HepG2 (cell line): Measurements from ENCODE around the gene SSBP4. TPM values are rescaled to one million over a fixed set of nuclear protein-coding genes. Genes with fewer than 3 reads are reported as not detected.

ENCODE experiments used
- ADNP ChIP-seq: sonication (generic); formaldehyde crosslinking; IDR thresholded peaks from 2 replicates; pipeline ENCODE4 v1.4.0; 2020; ENCODE audit warnings: missing genetic modification reagents
- CBFB ChIP-seq: sonication (generic); formaldehyde crosslinking; IDR thresholded peaks from 2 replicates; pipeline ENCODE4 v1.4.0; 2020; ENCODE audit warnings: missing genetic modification reagents
- HNRNPL ChIP-seq: fragments of 200-400 bp; formaldehyde crosslinking; IDR thresholded peaks from 2 replicates; pipeline ENCODE4 v1.6.1; 2017; ENCODE audit warnings: mild to moderate bottlenecking, low read depth, low read length
- IKZF4 ChIP-seq: sonication (generic); formaldehyde crosslinking; IDR thresholded peaks from 2 replicates; pipeline ENCODE4 v1.5.1; 2020; ENCODE audit warnings: borderline replicate concordance, mild to moderate bottlenecking, low read depth, missing genetic modification reagents; ENCODE audit errors: not compliant biosample characterization
- KAT8 ChIP-seq: IDR thresholded peaks from 2 replicates; pipeline ENCODE4 v1.6.1; 2016; ENCODE audit warnings: missing genetic modification reagents, missing compliant biosample characterization
- MYC ChIP-seq: sonication (generic); formaldehyde crosslinking; IDR thresholded peaks from 2 replicates; pipeline ENCODE4 v1.9.0; 2021; ENCODE audit warnings: missing genetic modification reagents, borderline replicate concordance
- NONO ChIP-seq, 2 experiments: fragments of 450-650 bp in 1 of 2; sonication (generic) in 1 of 2; formaldehyde crosslinking in 1 of 2; IDR thresholded peaks in 1 of 2; conservative IDR thresholded peaks in 1 of 2; 2 replicates each; pipeline versions ENCODE4 v1.6.1 to v1.8.0; 2017 to 2022; ENCODE audit warnings: mild to moderate bottlenecking in 1 of 2, missing genetic modification reagents in 1 of 2, moderate library complexity in 1 of 2
- SPEN ChIP-seq: sonication (generic); formaldehyde crosslinking; IDR thresholded peaks from 2 replicates; pipeline ENCODE4 v1.5.1; 2020; ENCODE audit warnings: low read depth, mild to moderate bottlenecking, missing genetic modification reagents
- THAP11 ChIP-seq: IDR thresholded peaks from 2 replicates; pipeline ENCODE4 v1.6.1; 2016; ENCODE audit warnings: missing biosample characterization, missing genetic modification reagents
- TMF1 ChIP-seq: sonication (generic); formaldehyde crosslinking; IDR thresholded peaks from 2 replicates; pipeline ENCODE4 v1.8.1; 2022; ENCODE audit warnings: low read depth, missing genetic modification reagents
- ZFP91 ChIP-seq: sonication (generic); formaldehyde crosslinking; IDR thresholded peaks from 2 replicates; pipeline ENCODE4 v1.9.0; 2022; ENCODE audit warnings: missing genetic modification reagents, mild to moderate bottlenecking, borderline replicate concordance
- ZFX ChIP-seq: sonication (generic); formaldehyde crosslinking; IDR thresholded peaks from 2 replicates; pipeline ENCODE4 v1.4.0; 2020; ENCODE audit warnings: mild to moderate bottlenecking, low read depth, missing genetic modification reagents, moderate library complexity
- ZNF501 ChIP-seq: sonication (generic); formaldehyde crosslinking; IDR thresholded peaks from 2 replicates; pipeline ENCODE4 v1.5.1; 2020; ENCODE audit warnings: mild to moderate bottlenecking, moderate library complexity, missing genetic modification reagents
- ZNF746 ChIP-seq: sonication (generic); formaldehyde crosslinking; IDR thresholded peaks from 2 replicates; pipeline ENCODE4 v1.8.0; 2022; ENCODE audit warnings: mild to moderate bottlenecking, missing genetic modification reagents
- polyA plus RNA-seq, 8 experiments: library from polyadenylated mRNA; depleted of rRNA in 3 of 8; stranded (reverse) in 7 of 8; unstranded in 1 of 8; fragments of >200 nt; fragmentation: Illumina TruSeq in 4 of 8; extraction: Trizol in 4 of 8; gene quantifications; 2 replicates each; pipeline versions ENCODE4 v1.2.1 to v1.2.3, GENCODE V29; 2011 to 2016; ENCODE audit warnings: low read depth in 4 of 8, missing spikeins in 1 of 8, mixed read lengths in 1 of 8; ENCODE audit not compliant: insufficient read depth in 1 of 8
- total RNA-seq, 5 experiments: library from RNA; depleted of rRNA; stranded (reverse); fragments of >200 nt; fragmentation: Illumina TruSeq; extraction: Trizol; gene quantifications; 2 replicates each; pipeline ENCODE4 v1.2.3, GENCODE V29; 2016; ENCODE audit warnings: low read depth in 1 of 5
- TF ChIP-seq, protein P1 (sequence below): sonication (generic); formaldehyde crosslinking; IDR thresholded peaks from 2 replicates; pipeline ENCODE4 v1.5.1; 2020; ENCODE audit warnings: mild to moderate bottlenecking, missing genetic modification reagents, moderate library complexity
- TF ChIP-seq, protein P2 (sequence below): sonication (generic); formaldehyde crosslinking; IDR thresholded peaks from 2 replicates; pipeline ENCODE4 v1.4.0; 2020; ENCODE audit warnings: missing genetic modification reagents, mild to moderate bottlenecking, borderline replicate concordance
- TF ChIP-seq, protein P3 (sequence below): sonication (generic); formaldehyde crosslinking; IDR thresholded peaks from 2 replicates; pipeline ENCODE4 v1.5.1; 2020; ENCODE audit warnings: mild to moderate bottlenecking, missing genetic modification reagents, moderate library complexity

SSBP4 gene
- total and polyA plus RNA-seq, 2 of the 13 experiments (the other 11 are each of a cell fraction or from before 2014, with no cell fraction given) = 20.8 to 39.5 TPM

- TF ChIP-seq ZNF501 = peak; percentile 21; the same call in 1 of the 2 replicates
- peak; percentile 42; the same call in 1 of the 2 replicates for TF ChIP-seq ZNF746
- 0 out of 2 replicates have a peak, but pooled peaks have one; percentile 21 for TF ChIP-seq SPEN (CRISPR knock-in tag)
- peak; percentile 36; the same call in 1 of the 2 replicates for TF ChIP-seq ZFP91 (CRISPR knock-in tag)
- no peak for TF ChIP-seq TMF1 (CRISPR knock-in tag)
- no peak for TF ChIP-seq CBFB (CRISPR knock-in tag)
- TF ChIP-seq ADNP = 0 out of 2 replicates have a peak, but pooled peaks have one; percentile 7
- TF ChIP-seq, protein P1, sequence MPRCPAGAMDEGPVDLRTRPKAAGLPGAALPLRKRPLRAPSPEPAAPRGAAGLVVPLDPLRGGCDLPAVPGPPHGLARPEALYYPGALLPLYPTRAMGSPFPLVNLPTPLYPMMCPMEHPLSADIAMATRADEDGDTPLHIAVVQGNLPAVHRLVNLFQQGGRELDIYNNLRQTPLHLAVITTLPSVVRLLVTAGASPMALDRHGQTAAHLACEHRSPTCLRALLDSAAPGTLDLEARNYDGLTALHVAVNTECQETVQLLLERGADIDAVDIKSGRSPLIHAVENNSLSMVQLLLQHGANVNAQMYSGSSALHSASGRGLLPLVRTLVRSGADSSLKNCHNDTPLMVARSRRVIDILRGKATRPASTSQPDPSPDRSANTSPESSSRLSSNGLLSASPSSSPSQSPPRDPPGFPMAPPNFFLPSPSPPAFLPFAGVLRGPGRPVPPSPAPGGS (CRISPR knock-in tag) = peak; percentile 15; the same call in 1 of the 2 replicates
- no peak for TF ChIP-seq THAP11 (CRISPR knock-in tag)
- peak; percentile 74; the same call in 1 of the 2 replicates for TF ChIP-seq HNRNPL
- no peak for TF ChIP-seq KAT8 (CRISPR knock-in tag)
- TF ChIP-seq, protein P2, sequence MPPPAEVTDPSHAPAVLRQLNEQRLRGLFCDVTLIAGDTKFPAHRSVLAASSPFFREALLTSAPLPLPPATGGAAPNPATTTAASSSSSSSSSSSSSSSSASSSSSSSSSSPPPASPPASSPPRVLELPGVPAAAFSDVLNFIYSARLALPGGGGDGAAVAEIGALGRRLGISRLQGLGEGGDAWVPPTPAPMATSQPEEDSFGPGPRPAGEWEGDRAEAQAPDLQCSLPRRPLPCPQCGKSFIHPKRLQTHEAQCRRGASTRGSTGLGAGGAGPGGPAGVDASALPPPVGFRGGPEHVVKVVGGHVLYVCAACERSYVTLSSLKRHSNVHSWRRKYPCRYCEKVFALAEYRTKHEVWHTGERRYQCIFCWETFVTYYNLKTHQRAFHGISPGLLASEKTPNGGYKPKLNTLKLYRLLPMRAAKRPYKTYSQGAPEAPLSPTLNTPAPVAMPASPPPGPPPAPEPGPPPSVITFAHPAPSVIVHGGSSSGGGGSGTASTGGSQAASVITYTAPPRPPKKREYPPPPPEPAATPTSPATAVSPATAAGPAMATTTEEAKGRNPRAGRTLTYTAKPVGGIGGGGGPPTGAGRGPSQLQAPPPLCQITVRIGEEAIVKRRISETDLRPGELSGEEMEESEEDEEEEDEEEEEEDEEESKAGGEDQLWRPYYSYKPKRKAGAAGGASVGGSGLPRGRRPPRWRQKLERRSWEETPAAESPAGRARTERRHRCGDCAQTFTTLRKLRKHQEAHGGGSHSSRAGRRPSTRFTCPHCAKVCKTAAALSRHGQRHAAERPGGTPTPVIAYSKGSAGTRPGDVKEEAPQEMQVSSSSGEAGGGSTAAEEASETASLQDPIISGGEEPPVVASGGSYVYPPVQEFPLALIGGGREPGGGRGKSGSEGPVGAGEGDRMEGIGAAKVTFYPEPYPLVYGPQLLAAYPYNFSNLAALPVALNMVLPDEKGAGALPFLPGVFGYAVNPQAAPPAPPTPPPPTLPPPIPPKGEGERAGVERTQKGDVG (CRISPR knock-in tag) = peak; percentile 71; the same call in 1 of the 2 replicates
- TF ChIP-seq NONO (IDR thresholded peaks at IDR 0.05) = no peak
- TF ChIP-seq NONO (CRISPR knock-in tag; conservative IDR thresholded peaks at IDR 0.05) = 0 out of 2 replicates have a peak, but pooled peaks have one; percentile 30
- peak; percentile 63; the same call in 1 of the 2 replicates for TF ChIP-seq MYC (CRISPR knock-in tag)
- TF ChIP-seq ZFX (CRISPR knock-in tag) = peak; percentile 26; the same call in 1 of the 2 replicates
- TF ChIP-seq IKZF4 (CRISPR knock-in tag) = peak; percentile 53
- TF ChIP-seq, protein P3, sequence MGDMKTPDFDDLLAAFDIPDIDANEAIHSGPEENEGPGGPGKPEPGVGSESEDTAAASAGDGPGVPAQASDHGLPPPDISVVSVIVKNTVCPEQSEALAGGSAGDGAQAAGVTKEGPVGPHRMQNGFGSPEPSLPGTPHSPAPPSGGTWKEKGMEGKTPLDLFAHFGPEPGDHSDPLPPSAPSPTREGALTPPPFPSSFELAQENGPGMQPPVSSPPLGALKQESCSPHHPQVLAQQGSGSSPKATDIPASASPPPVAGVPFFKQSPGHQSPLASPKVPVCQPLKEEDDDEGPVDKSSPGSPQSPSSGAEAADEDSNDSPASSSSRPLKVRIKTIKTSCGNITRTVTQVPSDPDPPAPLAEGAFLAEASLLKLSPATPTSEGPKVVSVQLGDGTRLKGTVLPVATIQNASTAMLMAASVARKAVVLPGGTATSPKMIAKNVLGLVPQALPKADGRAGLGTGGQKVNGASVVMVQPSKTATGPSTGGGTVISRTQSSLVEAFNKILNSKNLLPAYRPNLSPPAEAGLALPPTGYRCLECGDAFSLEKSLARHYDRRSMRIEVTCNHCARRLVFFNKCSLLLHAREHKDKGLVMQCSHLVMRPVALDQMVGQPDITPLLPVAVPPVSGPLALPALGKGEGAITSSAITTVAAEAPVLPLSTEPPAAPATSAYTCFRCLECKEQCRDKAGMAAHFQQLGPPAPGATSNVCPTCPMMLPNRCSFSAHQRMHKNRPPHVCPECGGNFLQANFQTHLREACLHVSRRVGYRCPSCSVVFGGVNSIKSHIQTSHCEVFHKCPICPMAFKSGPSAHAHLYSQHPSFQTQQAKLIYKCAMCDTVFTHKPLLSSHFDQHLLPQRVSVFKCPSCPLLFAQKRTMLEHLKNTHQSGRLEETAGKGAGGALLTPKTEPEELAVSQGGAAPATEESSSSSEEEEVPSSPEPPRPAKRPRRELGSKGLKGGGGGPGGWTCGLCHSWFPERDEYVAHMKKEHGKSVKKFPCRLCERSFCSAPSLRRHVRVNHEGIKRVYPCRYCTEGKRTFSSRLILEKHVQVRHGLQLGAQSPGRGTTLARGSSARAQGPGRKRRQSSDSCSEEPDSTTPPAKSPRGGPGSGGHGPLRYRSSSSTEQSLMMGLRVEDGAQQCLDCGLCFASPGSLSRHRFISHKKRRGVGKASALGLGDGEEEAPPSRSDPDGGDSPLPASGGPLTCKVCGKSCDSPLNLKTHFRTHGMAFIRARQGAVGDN (CRISPR knock-in tag) = peak; percentile 64
These were observed 559 bp upstream of the SSBP4 start (continued) for GRCh38 chr19:18418483-18419194.
